ENCODE data around the gene TDRD12.
"Not testable (repeated sequence)": the region's sequence is repeated elsewhere in the genome, so short reads cannot be mapped to it uniquely, and the experiment has no call there.

The TDRD12 gene

GRCh38 chr19:32812036-32812435, 92.5 kb downstream of the TDRD12 start:
- no peak for DNase-seq

- DNase-seq = no peak
Observed at GRCh38 chr19:32812571-32812970, 93.0 kb downstream of the TDRD12 start.

GRCh38 chr19:32813862-32814425, 94.4 kb downstream of the TDRD12 start:
- DNase-seq = no peak

GRCh38 chr19:32814624-32815023, 95.1 kb downstream of the TDRD12 start:
- no peak for DNase-seq

- no peak for DNase-seq
Observed at GRCh38 chr19:32816555-32817099, 97.1 kb downstream of the TDRD12 start.

GRCh38 chr19:32817569-32818476, 98.3 kb downstream of the TDRD12 start:
- no peak for DNase-seq

GRCh38 chr19:32818536-32818935, 99.0 kb downstream of the TDRD12 start:
- no peak for DNase-seq

- no peak for DNase-seq
Observed at GRCh38 chr19:32819419-32820400, 100.1 kb downstream of the TDRD12 start.

GRCh38 chr19:32822916-32823746, 103.6 kb downstream of the TDRD12 start:
- no peak for DNase-seq

- no peak for DNase-seq
Observed at GRCh38 chr19:32823747-32824102, 104.2 kb downstream of the TDRD12 start.

- DNase-seq = no peak
Observed at GRCh38 chr19:32824191-32824751, 104.7 kb downstream of the TDRD12 start.

GRCh38 chr19:32824916-32825608, 105.5 kb downstream of the TDRD12 start:
- DNase-seq = no peak

- DNase-seq = no peak
Observed at GRCh38 chr19:32828139-32828538, 108.6 kb downstream of the TDRD12 start.

- no peak for DNase-seq
Observed at GRCh38 chr19:32828643-32829344, 109.2 kb downstream of the TDRD12 start.

- no peak for DNase-seq
Observed at GRCh38 chr19:32829345-32829896, 109.9 kb downstream of the TDRD12 start.

GRCh38 chr19:32830231-32831014, 110.9 kb downstream of the TDRD12 start:
- no peak for DNase-seq

GRCh38 chr19:32831611-32832010, 112.0 kb downstream of the TDRD12 start:
- no peak for DNase-seq

- DNase-seq = not testable (repeated sequence)
Observed at GRCh38 chr19:32832094-32832493, 112.5 kb downstream of the TDRD12 start.

GRCh38 chr19:32832825-32833224, 113.3 kb downstream of the TDRD12 start:
- DNase-seq = not testable (repeated sequence)

All from activated CD8-positive, alpha-beta memory T cell treated with anti-CD3 and anti-CD28 coated beads for 24 hours (primary cell).